ENCODE measurements around the gene PALMD.

The PALMD gene

GRCh38 chr1:99606306-99606705, 39.6 kb upstream of the PALMD start:
- H3K4me3 ChIP-seq (ENCODE audit: low read depth, low read length), result no peak overlapping the region
- no peak for TF ChIP-seq CTCF (IDR thresholded peaks at IDR 0.05)
- no peak overlapping the region for H3K9ac ChIP-seq
- no peak overlapping the region for H2AFZ ChIP-seq
- no peaks in the 10 kb centered on the region for H3K4me1 ChIP-seq
- H3K9me3 ChIP-seq (ENCODE audit: control insufficient read depth, low read length), result peaks cover 2% of the 10 kb centered on the region
- H3K27ac ChIP-seq, result no peak overlapping the region
- H3K4me2 ChIP-seq (ENCODE audit: low read length), result no peak overlapping the region
- H3K27me3 ChIP-seq (ENCODE audit: control insufficient read depth, insufficient read depth, low read length), result no peaks in the 10 kb centered on the region
- H3K79me2 ChIP-seq, result no peaks in the 10 kb centered on the region
- H3K36me3 ChIP-seq (ENCODE audit: control insufficient read depth, insufficient read depth, low read length), result no peaks in the 10 kb centered on the region

GRCh38 chr1:99607590-99607989, 38.3 kb upstream of the PALMD start:
- no peak overlapping the region for H3K4me3 ChIP-seq (ENCODE audit: low read depth, low read length)
- no peaks in the 10 kb centered on the region for H3K27me3 ChIP-seq (ENCODE audit: control insufficient read depth, insufficient read depth, low read length)
- no peak overlapping the region for H2AFZ ChIP-seq
- no peak overlapping the region for H3K4me2 ChIP-seq (ENCODE audit: low read length)
- no peaks in the 10 kb centered on the region for H3K79me2 ChIP-seq
- H3K9me3 ChIP-seq (ENCODE audit: control insufficient read depth, low read length), result peaks cover 2% of the 10 kb centered on the region
- no peak overlapping the region for H3K27ac ChIP-seq
- no peak for TF ChIP-seq CTCF (IDR thresholded peaks at IDR 0.05)
- no peaks in the 10 kb centered on the region for H3K4me1 ChIP-seq
- no peaks in the 10 kb centered on the region for H3K36me3 ChIP-seq (ENCODE audit: control insufficient read depth, insufficient read depth, low read length)
- no peak overlapping the region for H3K9ac ChIP-seq

- Histone ChIP-seq H3K36me3 (ENCODE audit: control insufficient read depth, insufficient read depth, low read length) (no peaks in the 10 kb centered on the region), H3K9ac (no peak overlapping the region), H3K79me2 (no peaks in the 10 kb centered on the region), H3K4me2 (ENCODE audit: low read length) (no peak overlapping the region), H2AFZ (no peak overlapping the region), H3K4me1 (no peaks in the 10 kb centered on the region), H3K9me3 (ENCODE audit: control insufficient read depth, low read length) (peaks cover 2% of the 10 kb centered on the region), H3K27me3 (ENCODE audit: control insufficient read depth, insufficient read depth, low read length) (no peaks in the 10 kb centered on the region), H3K27ac (no peak overlapping the region), H3K4me3 (ENCODE audit: low read depth, low read length) (no peak overlapping the region)
- TF ChIP-seq CTCF (IDR thresholded peaks at IDR 0.05), result no peak
Observed at GRCh38 chr1:99608058-99608457, 37.9 kb upstream of the PALMD start.

GRCh38 chr1:99613716-99614115, 32.2 kb upstream of the PALMD start:
- no peaks in the 10 kb centered on the region for H3K4me1 ChIP-seq
- H3K4me3 ChIP-seq (ENCODE audit: low read depth, low read length), result no peak overlapping the region
- H3K27ac ChIP-seq, result no peak overlapping the region
- no peak for TF ChIP-seq CTCF (IDR thresholded peaks at IDR 0.05)
- H3K27me3 ChIP-seq (ENCODE audit: control insufficient read depth, insufficient read depth, low read length), result no peaks in the 10 kb centered on the region
- no peaks in the 10 kb centered on the region for H3K36me3 ChIP-seq (ENCODE audit: control insufficient read depth, insufficient read depth, low read length)
- H3K4me2 ChIP-seq (ENCODE audit: low read length), result no peak overlapping the region
- H3K9ac ChIP-seq, result no peak overlapping the region
- H3K79me2 ChIP-seq, result no peaks in the 10 kb centered on the region
- H3K9me3 ChIP-seq (ENCODE audit: control insufficient read depth, low read length), result no peaks in the 10 kb centered on the region
- no peak overlapping the region for H2AFZ ChIP-seq

- Histone ChIP-seq H2AFZ (no peak overlapping the region), H3K9ac (no peak overlapping the region), H3K4me2 (ENCODE audit: low read length) (no peak overlapping the region), H3K27me3 (ENCODE audit: control insufficient read depth, insufficient read depth, low read length) (no peaks in the 10 kb centered on the region), H3K79me2 (no peaks in the 10 kb centered on the region), H3K4me3 (ENCODE audit: low read depth, low read length) (no peak overlapping the region), H3K9me3 (ENCODE audit: control insufficient read depth, low read length) (no peaks in the 10 kb centered on the region), H3K27ac (no peak overlapping the region), H3K36me3 (ENCODE audit: control insufficient read depth, insufficient read depth, low read length) (no peaks in the 10 kb centered on the region), H3K4me1 (no peaks in the 10 kb centered on the region)
- no peak for TF ChIP-seq CTCF (IDR thresholded peaks at IDR 0.05)
Observed at GRCh38 chr1:99614728-99615127, 31.2 kb upstream of the PALMD start.

Data from parathyroid adenoma (tissue), 2 donors.